Activated CD8-positive, alpha-beta memory T cell treated with anti-CD3 and anti-CD28 coated beads, Interleukin-2, amount 50 U/mL, for 1 hour (primary cell): Measurements from ENCODE around the gene FZR1.

ENCODE experiments used
- DNase-seq: peaks from one replicate; pipeline ENCODE4 v3.0.0-alpha.2; 2020; ENCODE audit errors: extremely low read depth

The FZR1 gene

DNA sequence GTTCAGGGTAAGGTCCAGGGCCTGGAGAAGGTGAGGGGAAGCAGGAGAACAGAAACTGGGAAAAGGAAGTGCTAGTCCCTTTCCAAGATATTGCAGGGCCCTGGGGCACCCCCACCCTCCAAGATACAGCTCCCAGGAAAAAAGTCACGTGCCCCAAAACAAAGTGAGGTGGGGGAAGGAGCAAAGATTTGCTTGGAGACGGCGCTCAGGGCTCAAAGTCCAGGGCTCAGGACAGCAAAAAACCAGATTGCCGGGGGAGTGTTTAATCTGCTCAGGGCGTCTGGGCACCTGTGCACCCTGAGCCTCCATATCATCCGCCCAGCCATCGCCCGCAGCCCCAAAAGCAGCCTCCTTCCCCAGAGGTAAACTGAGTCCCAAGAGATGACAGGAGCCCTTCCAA lies 32.1 kb upstream of the FZR1 start:
- DNase-seq: no peak

DNA sequence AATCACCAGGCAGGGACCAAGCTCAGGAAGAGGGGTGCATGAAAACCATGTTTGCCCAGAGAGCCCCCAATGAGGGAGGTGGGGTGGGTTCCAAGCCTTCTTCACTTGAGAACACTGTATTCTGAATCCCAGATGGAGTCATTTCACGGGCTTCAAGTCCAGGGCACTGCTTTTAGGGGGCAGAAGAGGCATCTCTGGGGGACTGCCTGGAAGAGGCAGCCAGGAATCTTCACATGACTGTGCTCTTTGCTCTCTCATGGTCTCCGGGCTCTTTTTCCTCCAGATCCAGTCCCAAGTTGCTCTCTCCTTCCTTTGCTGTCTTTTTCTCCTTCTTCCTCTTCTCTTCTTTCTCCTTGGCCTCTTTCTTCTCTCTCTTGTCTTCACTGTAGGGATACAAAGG lies 31.5 kb upstream of the FZR1 start:
- no peak for DNase-seq

DNA sequence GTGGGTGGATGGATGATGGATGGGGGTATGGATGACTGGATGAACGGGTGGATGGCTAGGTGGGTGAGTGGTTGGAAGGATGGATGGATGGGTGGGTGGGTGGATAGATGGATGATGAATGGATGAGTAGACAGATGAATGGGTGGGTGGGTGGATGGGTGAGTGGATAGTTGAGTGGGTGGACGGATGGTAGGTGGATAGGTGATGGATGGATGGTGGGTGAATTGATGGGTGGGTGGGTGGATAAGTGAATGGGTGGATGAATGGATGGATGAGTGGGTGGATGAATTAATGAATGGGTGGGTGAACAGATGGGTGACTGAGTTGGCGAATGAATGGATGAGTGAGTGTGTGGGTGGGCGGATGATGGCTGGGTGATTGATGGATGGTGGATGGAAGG lies 30.7 kb upstream of the FZR1 start:
- DNase-seq: no peak

DNA sequence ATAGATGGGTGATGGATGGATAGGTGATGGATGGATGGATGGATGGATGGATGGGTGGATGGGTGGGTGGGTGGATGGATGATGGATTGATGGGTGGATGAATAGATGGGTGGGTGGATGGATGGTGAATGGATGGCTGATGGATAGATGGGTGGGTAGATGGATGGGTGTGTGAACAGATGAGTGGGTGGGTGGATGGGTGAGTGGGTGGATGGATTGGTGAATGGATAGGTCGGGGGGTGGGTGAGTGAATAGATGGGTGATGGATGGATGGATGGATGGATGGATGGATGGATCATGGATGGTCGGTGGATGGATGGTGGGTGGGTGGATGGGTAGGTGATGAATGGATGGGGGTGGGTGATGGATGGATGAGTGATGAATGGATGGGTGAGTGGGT lies 29.3 kb upstream of the FZR1 start:
- DNase-seq: no peak

DNA sequence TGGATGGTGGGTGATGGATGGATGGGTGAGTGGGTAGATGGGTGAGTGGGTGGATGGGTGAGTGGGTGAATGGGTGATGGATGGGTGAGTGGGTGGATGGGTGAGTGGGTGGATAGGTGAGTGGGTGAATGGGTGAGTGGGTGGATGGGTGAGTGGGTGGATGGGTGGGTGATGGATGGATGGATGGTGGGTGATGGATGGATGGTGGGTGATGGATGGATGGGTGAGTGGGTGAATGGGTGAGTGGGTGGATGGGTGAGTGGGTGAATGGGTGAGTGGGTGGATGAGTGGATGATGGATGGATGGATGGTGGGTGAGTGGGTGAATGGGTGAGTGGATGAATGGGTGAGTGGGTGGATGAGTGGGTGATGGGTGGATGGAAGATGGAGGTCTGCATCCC lies 28.6 kb upstream of the FZR1 start:
- no peak for DNase-seq

DNA sequence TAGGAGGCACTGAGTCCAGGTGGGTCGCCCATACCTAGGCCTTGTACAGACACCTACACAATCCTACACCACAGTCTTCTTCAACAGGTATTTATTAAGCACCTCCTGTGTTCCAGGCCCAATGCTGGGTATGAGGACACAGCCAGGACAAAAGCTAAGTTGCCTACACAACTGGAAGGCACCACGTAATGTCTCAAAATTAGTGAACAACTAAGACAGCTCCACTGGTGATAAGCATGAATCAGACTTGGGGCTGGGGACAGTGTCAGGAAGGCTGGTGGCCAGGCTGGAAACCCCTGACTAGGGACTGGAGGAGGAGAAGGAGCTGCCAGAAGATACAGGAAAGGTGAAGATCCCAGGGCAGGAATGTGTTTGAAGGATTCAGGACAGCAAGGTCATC lies 28.2 kb upstream of the FZR1 start:
- no peak for DNase-seq

DNA sequence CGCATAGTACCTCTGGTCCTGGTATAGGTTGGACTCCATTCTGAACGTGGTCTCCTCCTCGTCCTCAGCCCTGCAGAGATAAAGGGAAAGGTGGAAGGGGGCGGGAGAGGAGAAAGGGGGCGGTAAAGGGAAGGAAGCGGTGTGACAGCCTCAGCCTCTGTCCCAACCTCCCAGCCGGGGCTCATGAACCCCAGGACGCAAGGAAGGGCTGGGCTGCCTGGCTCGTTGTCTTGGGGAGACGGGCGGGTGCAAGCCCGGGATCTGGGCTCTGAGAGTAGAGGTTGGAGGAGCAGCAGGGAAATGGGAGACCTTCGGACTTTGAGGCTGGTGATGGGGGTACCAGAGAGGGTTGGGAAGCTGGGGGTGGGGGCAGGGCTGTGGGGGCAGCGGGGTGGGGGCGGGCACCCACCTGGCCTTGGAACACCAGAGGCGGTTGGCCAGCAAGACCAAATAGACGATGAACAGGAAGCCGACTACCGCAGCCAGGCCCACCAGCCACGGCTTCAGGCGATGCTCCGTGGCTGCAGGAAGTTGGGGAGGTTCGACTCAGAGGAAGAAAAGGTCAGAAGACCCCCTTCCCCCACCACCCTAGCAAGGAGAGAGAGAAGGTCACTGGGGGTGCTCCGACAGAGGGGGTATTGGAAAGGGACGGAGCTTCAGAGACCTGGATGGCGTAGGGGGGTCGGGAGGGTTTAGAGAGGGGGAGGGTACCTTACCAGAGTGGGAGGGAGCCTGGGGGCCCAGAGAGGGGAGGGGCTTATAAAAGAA lies 27.5 kb upstream of the FZR1 start:
- no peak for DNase-seq

DNA sequence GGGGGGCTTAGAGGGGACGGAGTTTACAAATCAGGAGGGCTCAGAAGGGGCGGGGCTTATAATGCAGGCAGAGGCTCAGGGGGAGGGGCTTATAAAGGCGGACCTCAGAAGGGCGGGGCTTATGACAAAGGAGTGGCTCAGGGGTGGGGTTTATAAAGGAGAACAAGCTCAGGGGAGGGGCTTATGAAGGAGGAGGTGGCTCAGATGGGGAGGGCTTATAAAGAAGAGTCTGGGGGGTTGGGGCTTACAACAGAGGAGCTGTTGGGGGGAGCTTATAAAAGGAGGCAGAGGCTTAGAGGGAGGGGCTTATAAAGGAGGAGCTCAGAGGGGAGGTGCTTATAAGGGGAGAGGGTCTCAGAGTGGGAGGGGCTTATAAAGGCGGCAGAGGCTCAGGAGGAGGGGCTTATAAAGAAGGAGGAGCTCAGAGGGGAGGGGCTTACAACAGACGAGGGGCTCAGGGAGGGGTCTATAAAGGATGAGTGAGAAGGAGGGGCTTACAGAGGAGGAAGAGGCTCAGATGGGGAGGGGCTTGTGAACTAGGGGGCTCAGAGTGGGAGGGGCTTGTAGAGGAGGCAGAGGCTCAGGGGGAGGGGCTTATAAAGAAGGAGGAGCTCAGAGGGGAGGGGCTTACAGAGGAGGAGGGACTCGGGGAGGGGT lies 26.8 kb upstream of the FZR1 start:
- no peak for DNase-seq

DNA sequence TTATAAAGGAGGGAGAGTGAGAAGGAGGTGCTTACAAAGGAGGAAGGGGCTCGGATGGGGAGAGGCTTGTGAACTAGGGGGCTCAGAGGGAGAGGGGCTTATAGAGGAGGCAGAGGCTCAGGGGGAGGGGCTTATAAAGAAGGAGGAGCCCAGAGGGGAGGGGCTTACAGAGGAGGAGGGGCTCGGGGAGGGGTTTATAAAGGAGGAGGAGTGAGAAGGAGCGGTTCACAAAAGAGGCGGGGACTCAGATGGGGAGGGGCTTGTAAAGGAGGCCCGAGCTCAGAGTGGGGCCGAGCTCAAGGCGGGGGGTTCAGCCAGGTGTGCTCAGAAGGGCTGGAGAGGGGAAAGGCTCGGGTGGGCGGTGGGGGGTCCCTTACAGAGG lies 26.3 kb upstream of the FZR1 start:
- no peak for DNase-seq

DNA sequence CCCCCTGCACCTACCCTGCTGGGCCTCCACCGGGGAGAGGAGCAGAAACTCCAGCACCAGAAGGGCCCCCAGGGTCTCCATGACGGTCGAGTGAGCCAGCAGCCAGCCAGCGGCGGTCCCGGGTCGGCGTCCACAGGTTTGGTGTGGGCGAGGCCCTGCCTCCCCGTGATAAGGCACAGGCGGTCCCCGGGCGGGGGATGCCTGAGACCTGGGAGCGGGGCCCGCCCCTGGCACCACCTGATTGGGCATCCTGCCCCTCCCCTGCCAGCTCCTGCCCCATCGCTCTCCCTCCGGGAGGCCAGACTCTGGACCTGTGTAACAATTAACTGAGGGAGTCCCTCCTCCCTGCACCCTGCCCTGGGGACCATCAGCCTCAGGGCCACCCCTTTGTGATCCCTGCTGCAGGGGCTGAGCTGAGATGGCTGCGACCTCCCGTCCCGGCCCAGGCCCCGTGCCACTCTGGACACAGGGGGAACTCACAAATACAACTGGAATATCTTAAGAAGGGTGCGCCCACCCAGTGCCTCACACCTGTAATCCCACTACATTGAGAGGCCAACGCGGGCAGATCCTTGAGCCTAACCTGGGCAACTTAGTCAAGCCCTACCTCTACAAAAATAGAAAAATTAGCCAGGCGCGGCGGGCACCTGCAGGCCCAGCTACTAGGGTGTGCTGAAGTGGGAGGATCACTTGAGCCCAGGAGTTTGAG lies 25.6 kb upstream of the FZR1 start, which contains the start of gene SMIM24:
SMIM24 (minus strand) TSS at position 143 of the 709 bp plus-strand sequence; CDS start at position 81, 62 bp downstream.
- no peak for DNase-seq

DNA sequence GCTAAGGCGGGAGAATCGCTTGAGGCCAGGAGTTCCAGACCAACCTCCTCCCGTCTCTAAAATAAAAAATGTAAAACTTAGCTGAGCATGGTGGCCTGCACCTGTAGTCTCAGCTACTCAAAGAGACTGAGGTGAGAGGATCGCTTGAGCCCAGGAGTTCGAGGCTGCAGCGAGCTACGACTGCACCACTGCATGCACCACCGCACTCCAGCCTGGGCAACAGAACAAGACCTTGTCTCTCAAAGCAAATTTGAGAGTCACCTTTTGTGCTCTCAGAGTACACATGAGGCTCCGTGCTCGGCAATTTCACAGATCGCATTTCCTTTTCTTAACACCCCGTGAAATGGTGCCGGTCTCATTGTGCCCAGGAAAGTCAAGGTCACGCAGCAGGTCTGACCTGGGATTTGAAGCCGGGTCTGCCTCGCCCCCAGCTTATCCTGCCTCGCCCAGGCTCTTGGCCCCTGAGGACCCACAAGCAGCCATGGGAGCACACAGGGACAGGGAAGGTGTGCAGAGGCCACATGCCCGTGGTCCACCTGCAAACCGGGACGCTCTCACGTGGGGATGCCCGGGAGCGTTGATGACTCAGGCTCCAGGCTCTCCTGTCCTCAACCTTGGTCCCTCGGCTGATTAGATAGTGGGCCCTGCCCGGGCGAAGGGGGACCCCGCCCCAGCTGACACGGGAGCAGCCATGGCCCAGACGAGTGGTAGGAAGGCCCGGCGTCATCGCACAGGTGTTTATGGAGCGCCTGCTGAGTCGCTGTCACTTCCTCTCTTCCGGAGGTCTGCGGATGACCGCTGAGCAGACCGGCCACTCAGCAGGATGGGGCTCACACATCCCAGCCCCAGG lies 24.6 kb upstream of the FZR1 start:
- no peak for DNase-seq

DNA sequence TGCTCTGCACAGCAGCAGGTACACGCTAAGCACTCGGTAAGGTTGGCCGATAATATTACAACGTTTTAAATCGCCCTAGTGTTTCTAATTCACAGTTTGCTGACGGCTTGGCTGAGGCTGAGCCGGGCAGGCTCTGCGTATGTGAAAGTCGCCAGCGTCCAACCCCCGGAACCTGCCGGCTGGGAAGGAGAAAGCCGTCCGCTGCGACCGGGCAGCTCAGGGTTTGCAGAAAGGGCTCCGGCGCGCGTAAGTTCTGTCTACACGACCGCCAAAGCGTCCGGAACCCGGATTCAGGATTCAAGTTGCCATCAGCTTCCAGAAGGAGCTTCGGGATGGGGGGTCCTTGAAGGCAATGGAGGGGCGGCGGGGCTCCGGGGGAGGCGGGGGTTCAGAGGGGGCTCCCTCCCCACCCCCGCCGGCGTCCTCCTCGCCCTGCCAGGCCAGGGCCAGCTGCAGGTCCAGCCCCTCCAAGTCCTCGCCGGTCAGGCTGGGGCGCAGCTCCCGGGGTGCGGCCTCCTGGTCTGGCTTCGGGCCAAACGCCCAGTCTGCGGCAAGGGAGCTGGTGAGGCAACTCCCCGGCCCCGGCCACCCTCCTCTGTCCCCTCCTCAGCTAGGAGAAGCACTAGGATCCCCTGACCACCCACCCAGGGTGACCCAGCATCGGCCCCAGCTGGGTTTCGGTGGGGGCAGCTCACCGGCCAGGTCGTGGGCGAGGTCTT lies 23.4 kb upstream of the FZR1 start:
- no peak for DNase-seq

DNA sequence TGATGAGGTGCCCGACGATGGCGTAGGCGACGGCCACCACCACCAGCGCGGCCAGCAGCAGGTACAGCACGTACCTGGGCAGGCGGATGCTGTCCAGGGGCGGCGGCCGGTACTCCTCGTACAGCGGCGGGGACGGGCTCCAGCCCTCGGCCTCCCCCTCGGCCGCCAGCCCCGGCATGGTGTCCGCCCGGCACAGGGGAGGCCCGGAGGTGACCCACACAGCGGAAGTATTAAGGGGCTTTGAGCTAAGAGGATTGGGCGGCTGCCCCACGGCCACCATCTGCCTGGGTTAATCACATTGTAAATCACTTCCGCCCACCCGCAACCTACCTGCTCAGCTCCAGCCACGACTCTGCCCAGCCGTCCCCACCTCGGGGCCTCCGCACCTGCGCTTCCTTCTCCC lies 22.9 kb upstream of the FZR1 start, which contains the start of gene SMIM44:
SMIM44 (minus strand) TSS at position 216 of the 403 bp plus-strand sequence; CDS start at position 178, 38 bp downstream.
- no peak for DNase-seq

DNA sequence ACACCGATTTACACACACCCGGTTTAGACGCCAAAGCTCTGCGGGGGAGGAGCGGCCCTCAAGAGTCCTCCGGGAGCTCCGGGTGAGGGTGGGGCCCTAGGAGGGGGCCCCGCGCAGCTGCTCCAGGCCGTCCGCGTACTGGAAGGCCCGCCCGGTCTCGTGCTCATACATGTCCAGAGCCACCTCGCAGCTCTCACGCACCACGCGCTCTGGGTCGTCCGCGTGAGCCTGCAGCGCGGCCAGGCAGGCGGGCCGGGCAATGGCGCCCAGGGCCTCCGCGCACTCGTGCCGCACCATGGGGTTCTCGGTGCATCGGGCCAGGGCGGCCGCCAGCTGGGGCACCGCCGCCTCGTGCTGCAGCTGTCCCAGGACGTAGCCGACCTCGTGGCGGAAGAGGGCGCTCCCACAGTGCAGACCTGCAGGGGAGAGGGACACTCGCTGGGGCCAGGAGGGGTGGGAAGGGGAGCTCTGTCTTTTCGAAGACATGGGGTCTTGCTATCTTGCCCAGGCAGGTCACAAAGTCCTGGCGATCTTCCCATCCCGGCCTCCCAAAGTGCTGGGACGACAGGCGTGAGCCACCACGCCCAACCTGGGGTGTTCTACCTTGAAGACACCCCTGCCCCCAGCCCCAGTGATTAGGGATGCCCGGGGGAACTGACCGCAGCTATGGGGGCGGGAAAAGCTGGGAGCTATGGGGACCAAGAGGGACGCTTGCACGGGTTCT lies 14.6 kb upstream of the FZR1 start:
- DNase-seq: no peak

DNA sequence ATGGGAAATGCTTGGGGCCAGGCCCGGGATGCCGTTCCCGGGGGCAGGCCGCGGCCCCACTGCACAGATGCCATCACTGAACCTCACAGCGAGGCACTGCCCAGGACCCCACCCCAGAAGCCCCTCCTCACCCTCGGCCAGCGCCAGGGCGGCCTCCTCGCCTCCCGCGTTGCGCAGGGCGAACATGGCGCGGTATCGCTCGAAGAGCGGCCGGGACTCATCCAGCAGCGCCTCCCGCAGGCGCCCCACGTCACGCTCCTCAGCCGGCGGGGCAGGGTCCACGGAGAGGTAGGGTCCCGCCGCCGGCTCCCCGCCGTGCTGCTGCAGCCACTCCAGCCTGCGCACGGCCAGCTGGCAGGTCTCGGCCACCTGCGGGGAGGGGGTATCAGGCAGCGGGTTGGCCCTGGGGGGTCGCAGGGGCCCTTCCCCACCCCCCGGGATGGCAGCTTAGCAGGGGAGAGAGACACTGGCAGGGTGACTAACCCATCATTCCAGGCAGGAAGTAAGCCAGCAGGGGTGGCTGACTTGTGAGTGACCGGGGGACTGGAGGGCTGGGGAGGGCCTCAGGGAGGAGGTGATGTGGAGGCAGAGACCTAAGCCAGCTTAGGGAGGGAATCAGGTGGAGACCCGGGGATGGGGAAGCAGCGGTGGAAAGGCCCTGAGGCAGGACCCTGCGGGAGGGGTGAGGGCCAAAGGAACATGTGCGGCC lies 13.8 kb upstream of the FZR1 start:
- no peak for DNase-seq

DNA sequence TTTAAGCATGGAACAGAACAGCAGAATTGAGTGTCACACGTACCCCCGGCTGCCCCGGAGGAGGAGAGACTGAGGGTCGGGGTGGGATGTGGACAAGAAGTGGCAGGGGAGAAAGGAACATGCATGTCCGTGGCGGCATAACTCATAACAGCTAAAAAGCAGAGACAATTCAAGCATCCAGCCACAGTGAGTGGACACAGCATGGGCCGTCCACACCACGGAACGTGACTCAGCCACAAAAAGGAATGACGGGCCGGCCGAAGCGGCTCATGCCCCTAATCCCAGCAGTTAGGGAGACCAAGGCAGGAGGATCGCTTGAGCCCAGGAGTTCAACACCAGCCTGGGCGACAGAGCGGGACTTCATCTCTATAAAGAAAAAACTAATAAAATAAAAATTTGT lies 13.2 kb upstream of the FZR1 start:
- no peak for DNase-seq

DNA sequence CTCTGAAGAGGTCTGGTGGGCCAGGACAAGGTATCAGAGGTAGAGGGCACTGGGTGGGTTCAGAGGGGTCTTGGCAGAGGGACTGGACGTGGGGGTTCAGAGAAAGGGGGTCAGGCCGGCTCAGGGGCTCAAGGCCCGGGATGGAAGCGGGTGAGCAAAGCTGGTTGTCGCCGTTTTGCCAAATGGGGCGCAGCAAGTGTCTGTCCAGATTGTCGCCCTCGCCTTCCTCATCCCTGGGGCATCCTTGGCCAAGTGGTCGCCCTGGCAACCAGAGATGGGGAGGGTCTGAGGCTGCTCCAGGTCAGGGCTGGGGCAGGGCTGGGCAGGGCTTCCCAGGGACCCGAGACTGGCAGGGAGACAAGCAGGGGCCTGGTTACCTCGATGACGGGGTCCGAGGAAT lies 12.5 kb upstream of the FZR1 start:
- DNase-seq: no peak

DNA sequence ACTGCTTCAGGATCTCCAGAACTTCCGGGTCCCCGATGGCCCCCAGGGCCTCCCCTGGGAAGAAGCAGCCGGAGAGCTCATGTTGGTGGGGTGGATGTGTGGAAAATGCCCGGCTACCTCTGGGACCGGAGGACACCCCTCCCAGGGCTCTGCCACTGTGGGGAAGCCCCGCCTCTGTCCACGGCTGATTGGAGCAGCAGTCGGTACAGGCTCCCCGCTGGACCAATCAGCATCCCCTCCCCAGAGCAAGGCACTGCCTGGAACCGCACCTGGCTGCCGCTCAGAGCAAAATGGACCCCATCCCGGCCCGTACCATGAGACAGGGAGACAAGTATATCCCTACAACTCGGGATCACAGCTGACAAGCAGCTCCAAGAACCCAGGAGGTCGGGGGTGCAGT lies 12.1 kb upstream of the FZR1 start:
- DNase-seq: no peak

DNA sequence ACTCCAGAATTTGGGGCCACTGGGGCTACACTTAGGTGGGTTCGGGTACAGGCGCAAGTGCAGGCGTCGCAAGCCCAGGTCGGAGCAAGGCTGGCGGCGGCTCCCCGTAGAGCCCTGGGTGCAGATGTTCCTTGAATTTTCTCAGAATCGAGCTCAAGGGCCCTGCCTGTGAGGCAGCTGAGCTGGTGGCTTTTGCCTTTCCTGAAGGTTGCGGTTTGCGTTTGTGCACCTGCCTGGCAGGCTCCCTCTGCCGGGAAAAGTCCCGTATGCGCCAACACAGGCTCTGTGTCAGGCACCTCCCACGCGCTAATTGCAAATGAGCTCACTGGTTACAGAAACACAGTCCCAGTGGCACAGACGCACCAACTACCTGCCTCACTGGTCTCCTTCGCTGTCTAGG lies 11.6 kb upstream of the FZR1 start:
- DNase-seq: no peak
